Muscle layer of colon (tissue), 2 donors: ENCODE data around the gene ADGRL1.
"Not testable (repeated sequence)": the region's sequence is repeated elsewhere in the genome, so short reads cannot be mapped to it uniquely, and the experiment has no call there.

ENCODE experiments used
- H3K27ac ChIP-seq: one replicate; pipeline ENCODE4 v1.7.0; 2013; ENCODE audit warnings: low read depth, mild to moderate bottlenecking, low read length, moderate library complexity
- H3K27me3 ChIP-seq, 2 donors: one replicate each; pipeline ENCODE4 v1.7.0; 2013; ENCODE audit warnings: low read length in 2 of 2, mild to moderate bottlenecking in 2 of 2; ENCODE audit not compliant: insufficient read depth in 2 of 2, control insufficient read depth in 1 of 2
- H3K36me3 ChIP-seq: one replicate; pipeline ENCODE4 v1.7.0; 2013; ENCODE audit warnings: mild to moderate bottlenecking, low read length; ENCODE audit not compliant: insufficient read depth
- H3K4me1 ChIP-seq: one replicate; pipeline ENCODE4 v1.7.0; 2013; ENCODE audit warnings: mild to moderate bottlenecking, low read length; ENCODE audit not compliant: insufficient read depth
- H3K4me3 ChIP-seq, 2 donors: one replicate each; pipeline ENCODE4 v1.7.0; 2013; ENCODE audit warnings: low read length in 2 of 2, low read depth in 1 of 2, mild to moderate bottlenecking in 1 of 2, moderate library complexity in 1 of 2
- H3K9ac ChIP-seq: one replicate; pipeline ENCODE4 v1.7.0; 2013; ENCODE audit warnings: low read length
- H3K9me3 ChIP-seq: one replicate; pipeline ENCODE4 v1.7.0; 2013; ENCODE audit warnings: mild to moderate bottlenecking, low read length
- donor health status: abdominal sarcoma.
- donor health status: Adenocarcinoma of cecum.

Gene ADGRL1

GRCh38 chr19:14210182-14210581, 4.2 kb upstream of the ADGRL1 start:
- not testable (repeated sequence) for H3K27me3 ChIP-seq, H3K36me3 ChIP-seq, H3K4me3 ChIP-seq, H3K27ac ChIP-seq, H3K9ac ChIP-seq, H3K4me1 ChIP-seq, H3K9me3 ChIP-seq

DNA sequence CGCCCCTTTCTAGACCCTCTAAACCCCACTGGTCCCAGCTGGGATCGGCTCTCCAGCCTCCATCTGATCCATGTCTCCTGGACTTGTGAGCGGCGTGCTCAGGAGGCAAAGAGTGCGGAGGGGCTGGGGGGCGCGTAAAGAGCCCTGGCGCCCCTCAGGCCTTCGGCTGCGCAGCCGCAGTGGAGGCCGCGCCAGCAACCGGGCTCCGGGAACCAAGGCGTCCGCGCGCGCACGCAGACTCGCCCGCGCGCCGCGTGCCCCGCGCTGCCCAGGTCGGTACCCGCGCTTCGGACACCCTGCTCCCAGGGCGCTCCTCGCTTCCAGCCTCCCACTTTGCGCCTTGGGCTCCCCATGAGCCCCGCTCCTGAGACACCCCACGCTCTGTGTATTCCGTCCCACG, 3.4 kb upstream of the ADGRL1 start:
- H3K27me3 ChIP-seq, H3K9ac ChIP-seq, H3K4me1 ChIP-seq, H3K4me3 ChIP-seq, H3K36me3 ChIP-seq, H3K9me3 ChIP-seq, H3K27ac ChIP-seq: not testable (repeated sequence)

DNA sequence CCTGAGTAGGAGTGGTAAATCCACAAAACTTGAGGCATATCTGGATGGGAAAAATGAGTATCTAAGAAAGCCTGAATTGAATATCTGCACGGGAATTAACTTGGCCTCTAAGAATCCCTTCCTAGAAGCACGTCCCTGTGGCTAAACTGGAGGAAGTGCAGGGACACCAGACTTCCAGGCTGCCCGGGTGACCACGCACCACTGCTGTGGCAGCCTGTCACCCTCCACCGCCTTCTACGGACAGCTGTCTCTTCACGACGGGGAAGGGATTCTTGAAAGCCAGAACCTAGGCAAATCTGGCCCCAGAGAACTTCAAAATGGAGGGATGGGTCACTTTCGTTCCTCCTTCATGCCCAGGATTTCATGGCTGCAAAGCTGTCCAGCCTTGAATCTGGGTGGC, 2.5 kb upstream of the ADGRL1 start:
- not testable (repeated sequence) for H3K4me3 ChIP-seq, H3K27me3 ChIP-seq, H3K36me3 ChIP-seq, H3K27ac ChIP-seq, H3K9ac ChIP-seq, H3K9me3 ChIP-seq, H3K4me1 ChIP-seq

- not testable (repeated sequence) for H3K27ac ChIP-seq, H3K4me1 ChIP-seq, H3K36me3 ChIP-seq, H3K9ac ChIP-seq, H3K27me3 ChIP-seq, H3K9me3 ChIP-seq
- peak overlapping the region in 1 of 2 donors; percentile 66 for H3K4me3 ChIP-seq
Observed at GRCh38 chr19:14207796-14208195, 1.8 kb upstream of the ADGRL1 start.

GRCh38 chr19:14206737-14207726, 1.1 kb upstream of the ADGRL1 start:
- H3K9ac ChIP-seq, H3K4me1 ChIP-seq, H3K27me3 ChIP-seq, H3K36me3 ChIP-seq, H3K9me3 ChIP-seq: not testable (repeated sequence)
- peak overlapping the region; percentile 45 to 66 for H3K4me3 ChIP-seq
- peak overlapping the region; percentile 19 for H3K27ac ChIP-seq

DNA sequence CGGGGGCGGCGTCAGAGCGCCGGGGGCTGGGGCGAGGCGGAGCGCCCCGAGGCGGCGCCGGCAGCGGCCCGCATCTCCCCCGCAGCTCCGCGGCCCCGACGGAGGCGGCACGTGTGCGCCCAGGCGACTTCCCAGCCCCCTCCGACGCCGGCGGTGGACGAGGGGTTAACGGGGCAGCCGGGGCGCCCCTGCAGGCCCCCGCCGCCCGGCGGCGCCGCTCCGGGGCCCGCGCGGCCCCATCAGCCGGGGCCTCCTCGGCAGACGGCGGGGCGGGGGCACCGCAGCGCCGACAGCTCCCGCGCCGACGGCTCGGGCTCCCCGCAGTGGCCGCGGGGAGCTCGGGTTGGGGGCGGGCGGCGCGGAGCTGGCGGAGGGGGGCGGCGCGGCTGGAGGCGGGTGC, 339 bp upstream of the ADGRL1 start:
- H3K36me3 ChIP-seq, H3K27me3 ChIP-seq, H3K9ac ChIP-seq, H3K9me3 ChIP-seq, H3K4me3 ChIP-seq, H3K27ac ChIP-seq, H3K4me1 ChIP-seq: not testable (repeated sequence)

DNA sequence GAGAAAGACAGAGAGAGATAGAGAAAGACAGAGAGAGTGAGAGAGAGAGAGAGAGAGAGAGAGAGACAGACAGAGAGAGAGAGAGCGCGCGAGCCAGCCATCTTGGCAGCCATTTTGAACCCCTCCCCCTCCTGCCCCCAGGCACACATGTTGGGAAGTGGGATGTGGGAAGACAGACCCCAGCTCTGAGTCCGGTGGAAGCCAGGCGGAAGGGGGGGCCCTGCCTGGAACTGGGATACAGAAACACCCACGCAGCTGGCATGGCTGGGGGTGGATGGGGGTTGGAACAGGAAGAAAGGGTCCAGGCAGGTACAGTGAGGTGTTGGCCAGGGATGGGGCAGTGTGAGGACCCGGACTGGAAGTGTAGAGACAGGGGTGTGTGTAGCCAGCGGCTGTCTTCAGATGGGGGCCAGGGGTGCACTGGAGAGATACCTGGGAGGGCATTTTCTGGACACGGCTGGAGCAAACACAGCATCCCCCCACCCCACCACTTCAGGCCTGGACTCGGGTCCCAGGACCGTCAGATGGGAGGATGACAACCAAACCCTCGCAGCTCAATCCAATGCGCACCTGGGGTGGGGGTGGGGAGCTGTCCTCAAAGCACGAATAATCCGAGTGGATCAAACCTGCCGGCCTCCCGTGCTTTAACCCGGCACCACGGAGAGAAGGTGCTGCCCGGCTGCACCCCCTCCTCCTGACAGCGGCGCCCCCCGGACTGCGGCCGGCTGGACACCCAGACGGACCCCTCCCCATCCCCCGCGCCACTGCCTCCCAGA, 1.1 kb downstream of the ADGRL1 start:
- H3K36me3 ChIP-seq, H3K27ac ChIP-seq, H3K4me1 ChIP-seq, H3K9me3 ChIP-seq, H3K27me3 ChIP-seq: not testable (repeated sequence)
- peak overlapping the region; percentile 41 to 64 for H3K4me3 ChIP-seq
- H3K9ac ChIP-seq = peak overlapping the region; percentile 57

DNA sequence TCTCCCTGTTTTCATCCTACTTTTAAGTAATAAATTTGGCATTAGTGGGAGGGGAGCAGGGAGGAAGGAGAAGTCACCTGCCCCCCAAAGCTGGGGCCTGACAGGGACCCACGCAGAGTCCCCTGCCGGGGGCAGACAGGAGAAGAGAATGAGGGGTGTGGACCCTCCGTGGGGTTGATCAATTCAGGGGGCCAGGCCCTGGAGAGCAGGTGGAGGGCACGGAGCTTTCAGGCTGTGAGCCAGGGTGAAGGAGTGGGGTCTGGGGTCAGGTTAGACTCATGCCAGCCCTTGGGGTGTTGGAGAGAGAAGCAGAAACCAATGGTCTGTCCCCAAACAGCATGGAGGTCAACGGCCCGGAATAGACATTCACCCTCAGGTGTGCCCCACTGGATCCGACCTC, 1.8 kb downstream of the ADGRL1 start:
- H3K27me3 ChIP-seq, H3K27ac ChIP-seq, H3K9me3 ChIP-seq, H3K36me3 ChIP-seq, H3K9ac ChIP-seq, H3K4me1 ChIP-seq: not testable (repeated sequence)
- H3K4me3 ChIP-seq = peak overlapping the region in 1 of 2 donors; percentile 41

DNA sequence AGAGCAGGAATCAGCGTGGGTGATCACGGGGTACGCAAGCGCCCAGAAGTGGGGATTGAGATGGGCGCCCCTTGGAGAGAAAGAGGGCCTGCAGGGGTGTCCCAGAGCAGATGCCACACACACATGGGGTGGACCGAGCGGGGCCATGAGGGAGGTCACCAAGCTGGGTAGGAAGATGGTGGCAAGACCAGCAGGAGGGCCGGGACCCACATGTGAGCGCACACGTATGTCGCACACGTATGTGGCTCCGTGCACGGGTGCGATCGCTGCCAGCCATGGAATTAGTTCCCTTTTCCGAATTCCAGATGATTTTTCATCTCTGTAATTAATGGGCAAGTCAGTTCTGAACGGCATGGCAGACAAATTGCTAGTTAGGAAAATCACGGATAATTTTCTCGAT, 2.2 kb downstream of the ADGRL1 start:
- H3K9ac ChIP-seq, H3K27me3 ChIP-seq, H3K4me3 ChIP-seq, H3K36me3 ChIP-seq, H3K27ac ChIP-seq, H3K9me3 ChIP-seq, H3K4me1 ChIP-seq: not testable (repeated sequence)

GRCh38 chr19:14203177-14203576, 2.8 kb downstream of the ADGRL1 start:
- H3K27ac ChIP-seq = no peak overlapping the region
- no peak overlapping the region for H3K9ac ChIP-seq
- H3K4me3 ChIP-seq = no peak overlapping the region
- no peaks in the 10 kb centered on the region for H3K27me3 ChIP-seq
- H3K4me1 ChIP-seq = peaks cover 6% of the 10 kb centered on the region
- H3K9me3 ChIP-seq = no peaks in the 10 kb centered on the region
- H3K36me3 ChIP-seq = no peaks in the 10 kb centered on the region

DNA sequence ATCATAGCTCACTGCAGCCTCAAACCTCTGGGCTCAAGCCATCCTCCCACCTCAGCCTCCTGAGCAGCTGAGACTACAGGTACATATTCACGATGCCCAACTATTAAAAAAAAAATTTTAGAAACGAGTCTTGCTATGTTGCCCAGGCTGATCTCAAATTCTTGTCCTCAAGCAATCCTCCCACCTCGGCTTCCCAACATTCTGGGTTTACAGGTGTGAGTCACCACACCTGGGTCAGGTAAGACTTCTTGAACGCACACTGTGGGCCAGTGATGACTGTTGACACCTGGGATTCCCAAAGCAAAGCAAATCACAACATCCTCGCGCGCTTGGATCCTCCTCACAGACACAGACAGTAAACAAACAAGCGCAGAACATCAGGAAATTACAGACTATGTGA, 4.5 kb downstream of the ADGRL1 start:
- not testable (repeated sequence) for H3K27me3 ChIP-seq, H3K9ac ChIP-seq, H3K9me3 ChIP-seq, H3K4me3 ChIP-seq, H3K36me3 ChIP-seq, H3K4me1 ChIP-seq, H3K27ac ChIP-seq
